Testis (tissue), 2 donors: ENCODE results near the gene ITPR2.

ENCODE experiments used
- CTCF ChIP-seq, 3 experiments: fragments of 450-650 bp in 2 of 3; fragments of 200-600 bp in 1 of 3; sonication (generic) in 1 of 3; IDR thresholded peaks; one replicate each; pipeline ENCODE4 v1.5.1; 2016 to 2019; ENCODE audit warnings: antibody characterized with exemption in 3 of 3, mild to moderate bottlenecking in 2 of 3, moderate library complexity in 1 of 3
- POLR2A ChIP-seq: fragments of 450-650 bp; IDR thresholded peaks from one replicate; pipeline ENCODE4 v1.6.1; 2017; ENCODE audit warnings: antibody characterized with exemption, mild to moderate bottlenecking, moderate library complexity

GRCh38 chr12:26719852-26720251 lies 113.1 kb downstream of the ITPR2 start:
- no peak for TF ChIP-seq CTCF (IDR thresholded peaks at IDR 0.05)
- TF ChIP-seq POLR2A = no peak
